Suprapubic skin (tissue), 3 donors: ENCODE measurements around the gene DENND2A.

Experiments
- CTCF ChIP-seq, 2 donors: fragments of 200-600 bp in 1 of 2; fragments of 450-650 bp in 1 of 2; sonication (generic) in 1 of 2; IDR thresholded peaks; one replicate each; pipeline ENCODE4 v1.5.1; 2016 to 2019; ENCODE audit warnings: antibody characterized with exemption in 2 of 2, mild to moderate bottlenecking in 1 of 2, moderate library complexity in 1 of 2
- POLR2AphosphoS5 ChIP-seq, 3 donors: sonication (generic); formaldehyde crosslinking; IDR thresholded peaks; one replicate each; pipeline ENCODE4 v1.6.1; 2017; ENCODE audit warnings: antibody characterized with exemption in 3 of 3

- no peak for TF ChIP-seq POLR2AphosphoS5 (IDR thresholded peaks at IDR 0.05)
- no peak for TF ChIP-seq CTCF (IDR thresholded peaks at IDR 0.05)
These were observed 38.9 kb downstream of the DENND2A start for GRCh38 chr7:140601566-140602174.
